HepG2 (cell line): Measurements from ENCODE around the gene COA1. TPM values are rescaled to one million over a fixed set of nuclear protein-coding genes. Genes with fewer than 3 reads are reported as not detected.
A peak's percentile ranks its signal among the peaks of the same experiment; 100 is the strongest.

ENCODE experiments used
- AGO1 ChIP-seq: fragments of 200-400 bp; formaldehyde crosslinking; IDR thresholded peaks from 2 replicates; pipeline ENCODE4 v1.6.1; 2017; ENCODE audit warnings: mild to moderate bottlenecking, low read depth, low read length, moderate library complexity; ENCODE audit not compliant: poor library complexity, severe bottlenecking
- BHLHE40 ChIP-seq: IDR thresholded peaks from 2 replicates; pipeline ENCODE4 v1.6.1; 2011; ENCODE audit warnings: low read length, improper control_type of control experiment
- FLYWCH1 ChIP-seq: sonication (generic); formaldehyde crosslinking; IDR thresholded peaks from 2 replicates; pipeline ENCODE4 v1.8.1; 2023; ENCODE audit warnings: mild to moderate bottlenecking, missing genetic modification reagents
- FOXO1 ChIP-seq: sonication (generic); formaldehyde crosslinking; IDR thresholded peaks from 2 replicates; pipeline ENCODE4 v1.4.0; 2020; ENCODE audit warnings: missing genetic modification reagents
- GTF3A ChIP-seq: sonication (generic); formaldehyde crosslinking; conservative IDR thresholded peaks from 2 replicates; pipeline ENCODE4 v1.4.0; 2020; ENCODE audit warnings: mild to moderate bottlenecking, missing genetic modification reagents
- KDM4B ChIP-seq: sonication (generic); formaldehyde crosslinking; IDR thresholded peaks from 2 replicates; pipeline ENCODE4 v1.4.0; 2020; ENCODE audit warnings: missing genetic modification reagents
- KDM5A ChIP-seq: fragments of 200-600 bp; sonication (generic); IDR thresholded peaks from 2 replicates; pipeline ENCODE4 v1.7.0; 2018; ENCODE audit warnings: antibody characterized with exemption, mild to moderate bottlenecking, low read length, borderline replicate concordance
- KLF12 ChIP-seq: sonication (generic); formaldehyde crosslinking; IDR thresholded peaks from 2 replicates; pipeline ENCODE4 v1.4.0; 2020; ENCODE audit warnings: missing genetic modification reagents, borderline replicate concordance
- SKI ChIP-seq: fragments of 450-650 bp; IDR thresholded peaks from one replicate; pipeline ENCODE4 v1.6.1; 2018; ENCODE audit warnings: mild to moderate bottlenecking; ENCODE audit not compliant: partially characterized antibody
- TBP ChIP-seq: sonication (generic); formaldehyde crosslinking; IDR thresholded peaks from 2 replicates; pipeline ENCODE4 v1.5.0; 2020; ENCODE audit warnings: missing genetic modification reagents
- TBX3 ChIP-seq: fragments of 450-650 bp; IDR thresholded peaks from 2 replicates; pipeline ENCODE4 v1.6.1; 2017; ENCODE audit warnings: antibody characterized with exemption, mild to moderate bottlenecking, inconsistent platforms, borderline replicate concordance
- ZC3H4 ChIP-seq: sonication (generic); formaldehyde crosslinking; IDR thresholded peaks from 2 replicates; pipeline ENCODE4 v1.4.0; 2020; ENCODE audit warnings: missing genetic modification reagents, borderline replicate concordance
- ZFY ChIP-seq: sonication (generic); formaldehyde crosslinking; IDR thresholded peaks from 2 replicates; pipeline ENCODE4 v1.4.0; 2020; ENCODE audit warnings: missing genetic modification reagents
- ZNF234 ChIP-seq: sonication (generic); formaldehyde crosslinking; conservative IDR thresholded peaks from 2 replicates; pipeline ENCODE4 v1.5.1; 2020; ENCODE audit warnings: mild to moderate bottlenecking, missing genetic modification reagents
- ZNF33A ChIP-seq: sonication (generic); formaldehyde crosslinking; IDR thresholded peaks from 2 replicates; pipeline ENCODE4 v1.5.1; 2020; ENCODE audit warnings: missing genetic modification reagents, mild to moderate bottlenecking, moderate library complexity, borderline replicate concordance
- ZNF382 ChIP-seq: sonication (generic); formaldehyde crosslinking; IDR thresholded peaks from 2 replicates; pipeline ENCODE4 v1.5.0; 2020; ENCODE audit warnings: missing genetic modification reagents, mild to moderate bottlenecking, borderline replicate concordance
- ZNF737 ChIP-seq: sonication (generic); formaldehyde crosslinking; IDR thresholded peaks from 2 replicates; pipeline ENCODE4 v1.5.0; 2020; ENCODE audit warnings: missing genetic modification reagents, mild to moderate bottlenecking, borderline replicate concordance
- ZNF780A ChIP-seq: sonication (generic); formaldehyde crosslinking; IDR thresholded peaks from 2 replicates; pipeline ENCODE4 v1.8.0; 2022; ENCODE audit warnings: mild to moderate bottlenecking, missing genetic modification reagents, moderate library complexity
- polyA plus RNA-seq, 8 experiments: library from polyadenylated mRNA; depleted of rRNA in 3 of 8; stranded (reverse) in 7 of 8; unstranded in 1 of 8; fragments of >200 nt; fragmentation: Illumina TruSeq in 4 of 8; extraction: Trizol in 4 of 8; gene quantifications; 2 replicates each; pipeline versions ENCODE4 v1.2.1 to v1.2.3, GENCODE V29; 2011 to 2016; ENCODE audit warnings: low read depth in 4 of 8, missing spikeins in 1 of 8, mixed read lengths in 1 of 8; ENCODE audit not compliant: insufficient read depth in 1 of 8
- total RNA-seq, 5 experiments: library from RNA; depleted of rRNA; stranded (reverse); fragments of >200 nt; fragmentation: Illumina TruSeq; extraction: Trizol; gene quantifications; 2 replicates each; pipeline ENCODE4 v1.2.3, GENCODE V29; 2016; ENCODE audit warnings: low read depth in 1 of 5
- TF ChIP-seq, protein P1 (sequence below): sonication (generic); formaldehyde crosslinking; IDR thresholded peaks from 2 replicates; pipeline ENCODE4 v1.5.1; 2020; ENCODE audit warnings: missing genetic modification reagents, mild to moderate bottlenecking, borderline replicate concordance
- TF ChIP-seq, protein P2 (sequence below): sonication (generic); formaldehyde crosslinking; IDR thresholded peaks from 2 replicates; pipeline ENCODE4 v1.5.0; 2020; ENCODE audit warnings: missing genetic modification reagents
- TF ChIP-seq, protein P3 (sequence below), 2 experiments: sonication (generic) in 1 of 2; formaldehyde crosslinking in 1 of 2; IDR thresholded peaks; 2 replicates each; pipeline versions ENCODE4 v1.4.0 to v1.6.1; 2018 to 2020; ENCODE audit warnings: missing genetic modification reagents in 2 of 2, borderline replicate concordance in 1 of 2, low read depth in 1 of 2, mild to moderate bottlenecking in 1 of 2, missing biosample characterization in 1 of 2
- TF ChIP-seq, protein P4 (sequence below): sonication (generic); formaldehyde crosslinking; IDR thresholded peaks from 2 replicates; pipeline ENCODE4 v1.5.0; 2020; ENCODE audit warnings: mild to moderate bottlenecking, missing genetic modification reagents
- TF ChIP-seq, protein P5 (sequence below): sonication (generic); formaldehyde crosslinking; IDR thresholded peaks from 2 replicates; pipeline ENCODE4 v1.5.0; 2020; ENCODE audit warnings: missing genetic modification reagents

The COA1 gene
- total and polyA plus RNA-seq, 2 of the 13 experiments (the other 11 are each of a cell fraction or from before 2014, with no cell fraction given), result 33.2 to 65.7 TPM

DNA sequence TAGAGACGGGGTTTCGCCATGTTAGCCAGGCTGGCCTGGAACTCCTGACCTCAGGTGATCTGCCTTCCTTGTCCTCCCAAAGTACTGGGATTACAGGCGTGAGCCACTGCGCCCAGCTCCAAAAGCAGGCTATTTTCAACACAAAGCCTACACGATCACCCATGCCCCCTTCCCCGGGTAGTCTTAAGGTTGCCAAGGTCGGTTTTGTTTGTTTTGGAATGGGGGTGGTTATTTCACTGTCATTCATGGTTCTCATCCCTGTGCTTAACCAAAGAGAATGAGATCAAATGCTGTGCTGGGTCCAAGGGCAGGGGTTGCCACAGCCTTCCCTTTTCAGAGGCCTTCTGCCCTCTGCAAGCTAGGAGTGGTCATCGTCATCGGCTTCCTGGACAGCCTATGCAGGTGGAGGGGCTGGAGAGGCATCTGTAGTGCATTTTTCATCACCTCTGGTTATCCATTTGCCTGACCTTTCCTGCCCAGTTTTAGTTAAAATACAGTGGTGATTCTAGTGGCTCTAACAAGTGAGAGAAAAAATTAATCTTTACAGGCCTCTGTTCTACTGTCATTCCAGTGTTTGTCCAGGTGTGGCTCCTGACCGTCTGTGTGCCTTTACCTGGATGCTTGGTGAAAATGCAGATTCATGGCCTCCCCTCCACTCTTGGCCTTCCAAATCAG is 40.6 kb upstream of the COA1 start (continued):
- TF ChIP-seq, protein P1, sequence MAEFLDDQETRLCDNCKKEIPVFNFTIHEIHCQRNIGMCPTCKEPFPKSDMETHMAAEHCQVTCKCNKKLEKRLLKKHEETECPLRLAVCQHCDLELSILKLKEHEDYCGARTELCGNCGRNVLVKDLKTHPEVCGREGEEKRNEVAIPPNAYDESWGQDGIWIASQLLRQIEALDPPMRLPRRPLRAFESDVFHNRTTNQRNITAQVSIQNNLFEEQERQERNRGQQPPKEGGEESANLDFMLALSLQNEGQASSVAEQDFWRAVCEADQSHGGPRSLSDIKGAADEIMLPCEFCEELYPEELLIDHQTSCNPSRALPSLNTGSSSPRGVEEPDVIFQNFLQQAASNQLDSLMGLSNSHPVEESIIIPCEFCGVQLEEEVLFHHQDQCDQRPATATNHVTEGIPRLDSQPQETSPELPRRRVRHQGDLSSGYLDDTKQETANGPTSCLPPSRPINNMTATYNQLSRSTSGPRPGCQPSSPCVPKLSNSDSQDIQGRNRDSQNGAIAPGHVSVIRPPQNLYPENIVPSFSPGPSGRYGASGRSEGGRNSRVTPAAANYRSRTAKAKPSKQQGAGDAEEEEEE (CRISPR knock-in tag), result no peak
- TF ChIP-seq AGO1, result no peak
- no peak for TF ChIP-seq ZC3H4 (CRISPR knock-in tag)
- no peak for TF ChIP-seq TBP (CRISPR knock-in tag)
- 0 out of 2 replicates have a peak, but pooled peaks have one; percentile 22 for TF ChIP-seq KDM4B (CRISPR knock-in tag)
- TF ChIP-seq KLF12, result peak; percentile 60; the same call in 1 of the 2 replicates
- TF ChIP-seq, protein P2, sequence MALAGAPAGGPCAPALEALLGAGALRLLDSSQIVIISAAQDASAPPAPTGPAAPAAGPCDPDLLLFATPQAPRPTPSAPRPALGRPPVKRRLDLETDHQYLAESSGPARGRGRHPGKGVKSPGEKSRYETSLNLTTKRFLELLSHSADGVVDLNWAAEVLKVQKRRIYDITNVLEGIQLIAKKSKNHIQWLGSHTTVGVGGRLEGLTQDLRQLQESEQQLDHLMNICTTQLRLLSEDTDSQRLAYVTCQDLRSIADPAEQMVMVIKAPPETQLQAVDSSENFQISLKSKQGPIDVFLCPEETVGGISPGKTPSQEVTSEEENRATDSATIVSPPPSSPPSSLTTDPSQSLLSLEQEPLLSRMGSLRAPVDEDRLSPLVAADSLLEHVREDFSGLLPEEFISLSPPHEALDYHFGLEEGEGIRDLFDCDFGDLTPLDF, result peak; percentile 56; the same call in 1 of the 2 replicates
- TF ChIP-seq BHLHE40, result no peak
- TF ChIP-seq, protein P3, sequence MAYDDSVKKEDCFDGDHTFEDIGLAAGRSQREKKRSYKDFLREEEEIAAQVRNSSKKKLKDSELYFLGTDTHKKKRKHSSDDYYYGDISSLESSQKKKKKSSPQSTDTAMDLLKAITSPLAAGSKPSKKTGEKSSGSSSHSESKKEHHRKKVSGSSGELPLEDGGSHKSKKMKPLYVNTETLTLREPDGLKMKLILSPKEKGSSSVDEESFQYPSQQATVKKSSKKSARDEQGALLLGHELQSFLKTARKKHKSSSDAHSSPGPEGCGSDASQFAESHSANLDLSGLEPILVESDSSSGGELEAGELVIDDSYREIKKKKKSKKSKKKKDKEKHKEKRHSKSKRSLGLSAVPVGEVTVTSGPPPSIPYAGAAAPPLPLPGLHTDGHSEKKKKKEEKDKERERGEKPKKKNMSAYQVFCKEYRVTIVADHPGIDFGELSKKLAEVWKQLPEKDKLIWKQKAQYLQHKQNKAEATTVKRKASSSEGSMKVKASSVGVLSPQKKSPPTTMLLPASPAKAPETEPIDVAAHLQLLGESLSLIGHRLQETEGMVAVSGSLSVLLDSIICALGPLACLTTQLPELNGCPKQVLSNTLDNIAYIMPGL (CRISPR knock-in tag; IDR thresholded peaks at IDR 0.05; ENCODE audit: borderline replicate concordance in 1 of 2, low read depth in 1 of 2), result peak in 1 of 2 experiments; percentile 61; a peak in 3 of 4 replicates
- peak; percentile 50 for TF ChIP-seq SKI
- TF ChIP-seq ZNF780A, result no peak
- TF ChIP-seq, protein P4, sequence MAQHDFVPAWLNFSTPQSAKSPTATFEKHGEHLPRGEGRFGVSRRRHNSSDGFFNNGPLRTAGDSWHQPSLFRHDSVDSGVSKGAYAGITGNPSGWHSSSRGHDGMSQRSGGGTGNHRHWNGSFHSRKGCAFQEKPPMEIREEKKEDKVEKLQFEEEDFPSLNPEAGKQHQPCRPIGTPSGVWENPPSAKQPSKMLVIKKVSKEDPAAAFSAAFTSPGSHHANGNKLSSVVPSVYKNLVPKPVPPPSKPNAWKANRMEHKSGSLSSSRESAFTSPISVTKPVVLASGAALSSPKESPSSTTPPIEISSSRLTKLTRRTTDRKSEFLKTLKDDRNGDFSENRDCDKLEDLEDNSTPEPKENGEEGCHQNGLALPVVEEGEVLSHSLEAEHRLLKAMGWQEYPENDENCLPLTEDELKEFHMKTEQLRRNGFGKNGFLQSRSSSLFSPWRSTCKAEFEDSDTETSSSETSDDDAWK (CRISPR knock-in tag), result no peak
- peak; percentile 72 for TF ChIP-seq FOXO1 (CRISPR knock-in tag)
- no peak for TF ChIP-seq GTF3A
- TF ChIP-seq ZNF737, result no peak
- TF ChIP-seq ZNF382 (CRISPR knock-in tag), result no peak
- TF ChIP-seq ZNF33A (CRISPR knock-in tag), result no peak
- peak; percentile 74 for TF ChIP-seq ZFY (CRISPR knock-in tag)
- TF ChIP-seq FLYWCH1 (CRISPR knock-in tag), result no peak
- TF ChIP-seq, protein P5, sequence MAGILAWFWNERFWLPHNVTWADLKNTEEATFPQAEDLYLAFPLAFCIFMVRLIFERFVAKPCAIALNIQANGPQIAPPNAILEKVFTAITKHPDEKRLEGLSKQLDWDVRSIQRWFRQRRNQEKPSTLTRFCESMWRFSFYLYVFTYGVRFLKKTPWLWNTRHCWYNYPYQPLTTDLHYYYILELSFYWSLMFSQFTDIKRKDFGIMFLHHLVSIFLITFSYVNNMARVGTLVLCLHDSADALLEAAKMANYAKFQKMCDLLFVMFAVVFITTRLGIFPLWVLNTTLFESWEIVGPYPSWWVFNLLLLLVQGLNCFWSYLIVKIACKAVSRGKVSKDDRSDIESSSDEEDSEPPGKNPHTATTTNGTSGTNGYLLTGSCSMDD (CRISPR knock-in tag), result no peak
- no peak for TF ChIP-seq TBX3
- TF ChIP-seq ZNF234, result no peak
- no peak for TF ChIP-seq KDM5A
